Subcutaneous abdominal adipose tissue (tissue), 5 donors: ENCODE data around the gene TFCP2L1.
"Not testable (repeated sequence)": the region's sequence is repeated elsewhere in the genome, so short reads cannot be mapped to it uniquely, and the experiment has no call there.

Source experiments
- H3K27ac ChIP-seq: one replicate; pipeline ENCODE4 v1.7.0; 2013; ENCODE audit warnings: low read depth, mild to moderate bottlenecking, inconsistent platforms, low read length, moderate library complexity
- H3K27me3 ChIP-seq, 5 donors: one replicate each; pipeline ENCODE4 v1.7.0; 2013; ENCODE audit warnings: low read length in 5 of 5, inconsistent platforms in 1 of 5; ENCODE audit not compliant: control insufficient read depth in 5 of 5, insufficient read depth in 4 of 5
- H3K36me3 ChIP-seq, 5 donors: one replicate each; pipeline ENCODE4 v1.7.0; 2013; ENCODE audit warnings: low read length in 5 of 5; ENCODE audit not compliant: control insufficient read depth in 5 of 5, insufficient read depth in 5 of 5
- H3K4me1 ChIP-seq, 5 donors: one replicate each; pipeline ENCODE4 v1.7.0; 2013; ENCODE audit warnings: low read length in 5 of 5, mild to moderate bottlenecking in 3 of 5, moderate library complexity in 1 of 5; ENCODE audit not compliant: control insufficient read depth in 5 of 5, insufficient read depth in 5 of 5
- H3K4me3 ChIP-seq, 5 donors: one replicate each; pipeline ENCODE4 v1.7.0; 2013; ENCODE audit warnings: low read length in 5 of 5, low read depth in 1 of 5
- H3K9ac ChIP-seq, 5 donors: one replicate each; pipeline ENCODE4 v1.7.0; 2013; ENCODE audit warnings: low read length in 5 of 5, mild to moderate bottlenecking in 4 of 5, moderate library complexity in 3 of 5
- H3K9me3 ChIP-seq, 5 donors: one replicate each; pipeline ENCODE4 v1.7.0; 2013; ENCODE audit warnings: low read length in 5 of 5; ENCODE audit not compliant: control insufficient read depth in 5 of 5
- donor health status: healthy.
- donor health status: healthy.
- donor health status: healthy.
- donor health status: healthy.
- donor health status: healthy.

The TFCP2L1 gene

DNA sequence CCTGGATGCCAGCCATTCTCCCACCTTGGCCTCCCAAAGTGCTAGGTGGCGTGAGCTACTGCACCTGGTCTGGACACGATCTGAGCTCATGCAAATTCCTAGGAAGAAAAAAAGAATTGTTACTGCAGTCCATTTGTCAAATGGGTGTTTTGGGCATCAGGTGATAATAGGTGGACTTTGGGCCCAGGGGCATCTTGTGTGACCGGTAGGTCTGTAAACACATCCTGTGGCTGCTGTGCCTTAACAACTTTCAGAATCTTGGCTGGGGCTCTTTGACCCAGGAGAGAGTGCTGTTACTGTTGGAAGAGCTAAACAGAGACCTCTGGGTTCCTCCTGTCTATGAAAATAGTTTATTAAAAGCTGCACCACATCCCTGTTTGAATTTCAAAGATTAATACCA lies 34.9 kb upstream of the TFCP2L1 start:
- Histone ChIP-seq H3K9me3 (no peaks in the 10 kb centered on the region), H3K4me3 (no peak overlapping the region), H3K9ac (no peak overlapping the region), H3K27me3 (no peaks in the 10 kb centered on the region), H3K27ac (no peak overlapping the region), H3K36me3 (no peaks in the 10 kb centered on the region), H3K4me1 (no peaks in the 10 kb centered on the region)

DNA sequence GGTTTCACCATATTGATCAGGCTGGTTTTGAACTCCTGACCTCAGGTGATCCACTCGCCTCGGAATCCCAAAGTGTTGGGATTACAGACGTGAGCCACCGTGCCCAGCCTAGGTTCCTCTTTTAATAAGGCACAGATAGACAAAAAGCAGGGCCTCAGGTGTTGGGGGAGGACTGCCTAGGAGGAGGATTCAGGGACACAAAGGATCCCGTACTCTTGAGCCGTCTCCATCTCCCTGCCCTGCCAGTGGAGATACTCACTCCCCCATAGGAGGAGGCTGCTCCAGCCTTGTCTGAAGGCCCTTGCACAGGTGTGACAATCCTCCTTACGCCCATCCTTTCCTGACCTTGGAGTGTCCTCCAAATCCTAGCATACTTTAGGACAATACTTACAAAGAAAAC lies 32.0 kb upstream of the TFCP2L1 start:
- Histone ChIP-seq H3K4me3 (no peak overlapping the region), H3K36me3 (no peaks in the 10 kb centered on the region), H3K9ac (no peak overlapping the region), H3K9me3 (no peaks in the 10 kb centered on the region), H3K27ac (no peak overlapping the region), H3K4me1 (no peaks in the 10 kb centered on the region), H3K27me3 (no peaks in the 10 kb centered on the region)

DNA sequence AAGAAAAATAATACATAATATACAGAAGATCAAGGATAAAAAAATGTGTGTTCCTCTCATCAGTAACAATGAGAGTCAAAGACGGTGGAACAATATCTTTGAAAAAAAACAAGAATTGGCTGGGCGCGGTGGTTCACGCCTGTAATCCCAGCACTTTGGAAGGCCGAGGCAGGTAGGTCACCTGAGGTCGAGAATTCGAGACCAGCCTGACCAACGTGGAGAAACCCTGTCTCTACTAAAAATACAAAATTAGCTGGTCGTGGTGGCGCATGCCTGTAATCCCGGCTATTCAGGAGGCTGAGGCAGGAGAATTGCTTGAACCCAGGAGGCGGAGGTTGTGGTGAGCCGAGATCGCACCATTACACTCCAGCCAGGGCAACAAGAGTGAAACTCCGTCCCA lies 28.7 kb upstream of the TFCP2L1 start:
- H3K9ac ChIP-seq, H3K36me3 ChIP-seq, H3K9me3 ChIP-seq, H3K27me3 ChIP-seq, H3K4me3 ChIP-seq, H3K27ac ChIP-seq, H3K4me1 ChIP-seq: not testable (repeated sequence)

DNA sequence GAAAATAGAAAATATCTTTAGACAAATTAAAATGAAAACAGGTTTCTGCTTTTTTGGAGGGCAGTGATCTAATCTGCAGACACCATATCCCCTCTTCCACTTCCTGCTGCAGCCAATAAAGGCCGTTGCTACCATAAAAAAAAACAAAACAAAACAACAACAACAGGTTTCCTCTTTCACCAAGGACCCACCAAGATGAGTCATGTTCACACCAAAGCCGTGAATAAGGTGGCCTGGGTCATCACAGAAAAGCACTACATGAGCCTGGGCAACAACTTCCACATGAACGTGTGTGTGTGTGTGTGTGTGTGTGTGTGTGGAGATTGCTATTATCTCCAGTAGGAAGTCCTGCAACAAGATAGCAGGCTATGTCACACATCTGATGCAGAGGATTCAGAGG lies 24.8 kb upstream of the TFCP2L1 start:
- Histone ChIP-seq H3K4me1 (no peaks in the 10 kb centered on the region), H3K4me3 (no peak overlapping the region), H3K9ac (no peak overlapping the region), H3K9me3 (no peaks in the 10 kb centered on the region), H3K36me3 (no peaks in the 10 kb centered on the region), H3K27ac (no peak overlapping the region), H3K27me3 (peaks cover 0 to 5% (median 0%) of the 10 kb centered on the region in 5 donors)

DNA sequence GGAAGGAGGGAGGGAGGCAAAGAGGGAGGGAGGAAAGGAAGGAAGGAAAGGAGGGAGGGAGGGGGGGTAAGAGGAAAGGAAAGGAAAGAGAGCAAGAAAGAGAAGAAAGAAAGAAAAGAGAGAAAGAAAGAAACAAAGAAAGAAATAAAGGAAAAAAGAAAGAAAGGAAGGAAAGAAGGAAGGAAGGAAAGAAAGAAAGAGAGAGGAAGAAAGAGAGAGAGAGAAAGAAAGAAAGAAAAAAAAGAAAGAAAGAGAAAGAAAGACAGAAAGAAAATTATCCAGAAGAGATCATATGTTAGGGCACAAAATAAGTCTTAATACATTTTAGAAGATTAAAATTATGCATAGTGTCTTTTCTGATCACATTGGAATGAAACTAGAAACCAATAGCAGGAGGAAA lies 24.3 kb upstream of the TFCP2L1 start:
- no peak overlapping the region for H3K4me3 ChIP-seq
- no peaks in the 10 kb centered on the region for H3K36me3 ChIP-seq
- no peak overlapping the region for H3K27ac ChIP-seq
- no peaks in the 10 kb centered on the region for H3K9me3 ChIP-seq
- H3K27me3 ChIP-seq, result peaks cover 0 to 5% (median 0%) of the 10 kb centered on the region in 5 donors
- no peaks in the 10 kb centered on the region for H3K4me1 ChIP-seq
- H3K9ac ChIP-seq, result no peak overlapping the region

DNA sequence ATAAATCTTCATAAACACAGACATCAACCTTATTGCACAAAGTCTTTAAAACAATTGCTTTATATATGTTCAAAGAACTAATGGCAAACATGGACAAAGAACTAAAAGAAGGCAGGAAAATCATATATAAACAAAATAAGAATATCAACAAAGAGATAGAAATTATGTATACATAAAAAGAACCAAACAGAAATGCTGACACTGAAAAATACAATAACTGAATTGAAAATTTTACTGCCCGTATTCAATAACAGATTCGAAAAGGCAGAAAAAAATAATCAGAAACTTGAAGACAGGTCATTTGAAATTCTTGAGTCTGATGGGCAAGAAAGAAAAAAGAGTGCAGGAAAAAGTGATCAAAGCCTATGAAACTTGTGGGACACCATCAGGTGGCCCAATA lies 22.0 kb upstream of the TFCP2L1 start:
- H3K27me3 ChIP-seq, result peaks cover 0 to 5% (median 0%) of the 10 kb centered on the region in 5 donors
- no peaks in the 10 kb centered on the region for H3K9me3 ChIP-seq
- no peaks in the 10 kb centered on the region for H3K4me1 ChIP-seq
- H3K27ac ChIP-seq, result no peak overlapping the region
- H3K9ac ChIP-seq, result no peak overlapping the region
- H3K36me3 ChIP-seq, result no peaks in the 10 kb centered on the region
- no peak overlapping the region for H3K4me3 ChIP-seq

DNA sequence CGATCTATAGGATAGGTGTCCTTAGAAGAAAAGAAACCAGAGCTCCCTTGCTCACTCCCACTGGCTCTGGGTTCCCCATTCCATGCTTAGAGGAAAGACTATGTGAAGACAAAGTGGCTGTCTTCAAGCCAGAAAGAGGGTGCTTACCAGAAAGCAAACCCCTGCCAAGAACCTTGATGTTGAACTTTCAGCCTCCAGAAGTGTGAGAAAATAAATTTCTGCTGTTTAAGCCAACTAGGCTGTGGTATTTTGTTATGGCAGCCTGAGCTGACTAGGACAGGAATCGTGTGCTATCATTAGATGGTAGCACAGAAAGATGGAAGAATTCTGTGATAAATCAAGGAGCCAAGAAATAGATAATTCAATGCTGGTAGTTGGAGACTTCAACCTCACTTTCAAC lies 19.9 kb upstream of the TFCP2L1 start:
- H3K27ac ChIP-seq, result no peak overlapping the region
- no peak overlapping the region for H3K9ac ChIP-seq
- no peaks in the 10 kb centered on the region for H3K4me1 ChIP-seq
- H3K4me3 ChIP-seq, result no peak overlapping the region
- peaks cover 0 to 8% (median 0%) of the 10 kb centered on the region in 5 donors for H3K9me3 ChIP-seq
- peaks cover 0 to 5% (median 0%) of the 10 kb centered on the region in 5 donors for H3K27me3 ChIP-seq
- no peaks in the 10 kb centered on the region for H3K36me3 ChIP-seq

DNA sequence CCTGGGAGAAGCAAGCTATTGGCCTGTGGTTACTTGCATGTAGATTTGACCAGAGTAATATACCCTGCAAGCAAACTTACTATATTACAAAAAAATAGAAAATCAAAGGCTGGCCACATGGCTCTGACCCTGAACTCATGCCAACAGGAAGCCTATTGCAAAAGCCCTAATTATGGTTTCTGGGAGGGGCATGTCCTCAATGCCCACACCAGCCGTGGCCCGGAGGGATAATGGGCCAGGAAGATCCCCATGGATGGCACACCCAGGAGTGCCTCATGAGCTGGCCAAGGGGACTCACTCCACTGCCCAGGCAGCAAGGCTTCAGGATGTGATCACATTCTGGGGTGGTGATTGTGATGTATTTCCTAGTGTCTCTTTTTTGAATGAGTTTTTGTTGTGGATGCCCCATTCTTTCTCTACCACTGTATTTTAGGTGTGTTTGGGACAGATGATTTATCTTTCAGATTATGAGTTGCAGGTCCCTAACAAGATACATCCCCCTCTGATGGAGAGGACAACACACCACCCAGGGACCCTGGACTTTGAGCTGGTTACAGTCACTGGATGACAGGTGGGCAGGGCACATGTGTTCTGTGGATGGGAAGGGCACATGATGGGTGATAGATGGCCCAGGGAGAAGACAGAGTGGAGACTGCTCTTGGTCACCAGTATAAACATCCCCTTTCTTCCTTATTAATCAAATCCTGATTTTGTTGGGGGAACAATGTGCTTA lies 18.7 kb upstream of the TFCP2L1 start:
- no peaks in the 10 kb centered on the region for H3K4me1 ChIP-seq
- H3K27ac ChIP-seq, result no peak overlapping the region
- no peaks in the 10 kb centered on the region for H3K36me3 ChIP-seq
- peaks cover 0 to 8% (median 0%) of the 10 kb centered on the region in 5 donors for H3K9me3 ChIP-seq
- no peak overlapping the region for H3K4me3 ChIP-seq
- no peak overlapping the region for H3K9ac ChIP-seq
- H3K27me3 ChIP-seq, result peaks cover 0 to 5% (median 0%) of the 10 kb centered on the region in 5 donors

DNA sequence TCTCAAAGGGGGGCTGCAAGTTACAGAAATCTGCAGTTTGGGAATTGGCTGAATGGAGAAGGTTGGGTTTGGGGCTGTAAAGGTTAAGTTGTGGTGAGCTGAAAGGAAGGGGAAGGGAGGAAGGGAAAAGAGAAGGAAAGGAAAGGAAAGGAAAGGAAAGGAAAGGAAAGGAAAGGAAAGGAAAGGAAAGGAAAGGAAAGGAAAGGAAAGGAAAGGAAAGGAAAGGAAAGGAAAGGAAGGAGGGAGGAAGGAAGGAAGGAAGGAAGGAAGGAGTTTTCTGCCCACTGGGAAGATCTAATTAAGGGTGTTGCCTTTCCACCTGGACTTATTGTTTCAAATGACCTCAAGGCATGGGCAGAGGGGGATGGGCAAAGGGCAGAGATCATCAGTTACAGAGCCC lies 16.2 kb upstream of the TFCP2L1 start:
- not testable (repeated sequence) for H3K27ac ChIP-seq, H3K9ac ChIP-seq, H3K27me3 ChIP-seq, H3K9me3 ChIP-seq, H3K36me3 ChIP-seq, H3K4me1 ChIP-seq, H3K4me3 ChIP-seq

DNA sequence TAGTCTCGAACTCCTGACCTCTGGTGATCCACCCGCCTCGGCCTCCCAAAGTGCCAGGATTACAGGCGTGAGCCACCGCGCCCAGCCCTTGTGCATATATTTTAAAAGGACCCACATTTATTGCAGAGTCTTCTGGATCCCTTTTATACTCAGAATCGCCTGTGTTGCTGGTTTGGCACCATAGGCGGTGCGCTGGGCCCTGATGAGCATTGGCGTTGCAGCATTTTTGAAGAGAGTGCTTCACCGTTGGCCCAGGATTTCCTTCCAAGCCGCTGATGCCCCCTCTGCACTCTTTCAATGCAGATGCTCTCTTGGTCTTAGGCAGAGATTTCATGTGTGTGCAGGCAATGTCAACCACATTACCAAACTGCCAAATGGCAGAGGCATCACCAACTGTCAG lies 13.5 kb upstream of the TFCP2L1 start:
- no peak overlapping the region for H3K27ac ChIP-seq
- no peaks in the 10 kb centered on the region for H3K27me3 ChIP-seq
- no peak overlapping the region for H3K9ac ChIP-seq
- H3K36me3 ChIP-seq, result no peaks in the 10 kb centered on the region
- no peak overlapping the region for H3K4me3 ChIP-seq
- H3K4me1 ChIP-seq, result no peaks in the 10 kb centered on the region
- peaks cover 0 to 8% (median 0%) of the 10 kb centered on the region in 5 donors for H3K9me3 ChIP-seq
